NOMO-1 treated with DMSO at 0.1 percent for 48 hours (cell line): Measurements from ENCODE around the gene MICALL2.

Experiments
- DNase-seq: peaks from one replicate; lab custom pipeline; 2025; ENCODE audit not compliant: unreplicated experiment; lab: John Stamatoyannopoulos, UW

MICALL2 gene

GRCh38 chr7:1493571-1493970 lies 34.3 kb upstream of the MICALL2 start:
- no peak for DNase-seq

DNA sequence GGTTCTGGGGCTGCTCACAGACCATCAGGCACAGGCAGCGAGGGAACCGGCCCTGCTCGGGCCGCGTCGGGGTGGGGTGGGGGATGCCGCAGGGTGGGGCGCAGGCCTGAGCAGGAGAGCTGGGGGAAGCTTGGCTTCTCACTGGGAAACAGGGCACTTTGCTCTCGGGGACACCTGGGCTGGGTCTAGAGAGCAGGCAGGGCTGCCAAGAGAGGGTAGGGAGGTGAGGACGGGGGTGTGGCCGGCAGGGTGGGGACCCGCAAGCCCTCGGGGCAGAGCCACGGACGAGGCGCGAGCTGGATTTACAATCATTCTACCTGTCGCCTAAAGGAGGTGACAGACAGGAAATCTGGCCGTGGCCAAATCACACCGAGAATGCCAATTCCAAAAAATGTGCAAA lies 33.9 kb upstream of the MICALL2 start:
- DNase-seq: no peak

DNA sequence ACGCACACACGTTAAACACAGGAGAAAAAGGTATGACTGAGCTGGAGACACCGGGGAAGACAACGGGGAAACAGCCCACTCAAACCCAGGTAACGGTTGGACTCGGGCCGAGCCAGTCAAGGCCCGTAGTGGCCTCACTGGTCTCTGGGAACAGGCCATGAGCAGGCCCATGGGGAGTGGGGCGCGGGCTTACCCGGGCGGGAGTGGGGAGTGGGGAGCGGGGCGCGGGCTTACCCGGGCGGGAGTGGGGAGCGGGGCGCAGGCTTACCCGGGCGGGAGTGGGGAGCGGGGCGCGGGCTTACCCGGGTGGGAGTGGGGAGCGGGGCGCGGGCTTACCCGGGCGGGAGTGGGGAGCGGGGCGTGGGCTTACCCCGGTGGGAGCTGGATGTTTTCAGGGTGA lies 33.4 kb upstream of the MICALL2 start:
- no peak for DNase-seq

DNA sequence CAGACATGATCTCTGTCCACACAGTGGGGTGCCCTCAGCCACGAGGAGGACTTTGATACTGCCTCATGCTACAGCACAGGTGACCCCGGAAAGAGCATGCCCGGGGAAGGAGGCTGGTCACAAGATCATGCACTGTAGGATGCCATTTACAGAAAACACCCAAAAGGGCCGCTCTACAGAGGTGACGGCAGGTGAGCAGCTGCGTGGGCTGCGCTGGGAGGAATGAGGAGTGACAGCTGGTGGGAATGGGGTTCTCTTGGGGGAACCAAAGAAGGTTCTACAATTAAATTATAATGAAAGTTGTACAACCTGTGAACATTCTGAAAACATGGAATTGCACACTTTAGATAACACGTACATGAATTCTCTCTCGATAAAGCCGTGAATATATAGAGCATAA lies 33.0 kb upstream of the MICALL2 start:
- DNase-seq: no peak

GRCh38 chr7:1490837-1491236 lies 31.6 kb upstream of the MICALL2 start:
- no peak for DNase-seq

- no peak for DNase-seq
Observed at GRCh38 chr7:1489336-1489735, 30.1 kb upstream of the MICALL2 start.

- no peak for DNase-seq
Observed at GRCh38 chr7:1488016-1488415, 28.7 kb upstream of the MICALL2 start.

DNA sequence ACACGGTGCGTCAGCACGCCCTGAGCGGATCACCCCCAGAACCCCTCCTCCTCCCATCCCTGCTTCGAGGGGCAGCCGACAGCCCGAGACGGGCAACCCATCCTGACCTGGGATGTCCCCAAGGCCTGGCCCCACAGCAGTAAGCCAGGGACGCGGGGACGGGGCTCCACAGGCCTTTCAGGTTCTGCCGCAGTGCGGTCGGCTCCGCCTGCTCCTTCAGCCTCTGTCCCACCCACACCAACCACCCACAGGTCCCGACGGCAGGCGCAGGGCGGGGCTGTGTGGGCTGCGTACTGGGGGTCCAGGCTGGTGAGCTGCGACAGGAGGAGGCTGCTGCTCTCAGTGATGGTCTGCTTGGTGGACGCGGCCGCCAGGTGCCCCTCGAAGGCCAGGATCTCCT lies 28.2 kb upstream of the MICALL2 start:
- no peak for DNase-seq

DNA sequence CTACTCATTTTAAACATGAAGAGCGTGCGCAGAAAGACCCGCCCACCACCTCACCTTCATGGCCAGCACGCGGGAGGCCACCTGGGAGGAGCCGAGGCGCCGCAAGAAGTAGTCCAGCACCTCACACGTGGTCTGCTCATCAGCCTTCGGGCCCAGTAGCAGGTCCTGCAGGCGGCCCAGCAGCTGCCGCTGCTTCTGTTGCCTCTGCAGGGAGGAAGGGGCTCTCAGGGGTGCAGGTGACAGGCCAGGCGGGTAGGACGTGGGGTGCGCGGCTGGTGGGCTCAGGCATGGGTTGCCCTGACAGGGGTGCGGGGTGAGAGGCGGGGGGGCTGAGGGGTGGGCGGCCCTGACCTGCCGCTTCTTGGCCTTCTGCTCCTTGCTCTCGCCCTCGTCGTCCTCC lies 27.3 kb upstream of the MICALL2 start:
- no peak for DNase-seq

DNA sequence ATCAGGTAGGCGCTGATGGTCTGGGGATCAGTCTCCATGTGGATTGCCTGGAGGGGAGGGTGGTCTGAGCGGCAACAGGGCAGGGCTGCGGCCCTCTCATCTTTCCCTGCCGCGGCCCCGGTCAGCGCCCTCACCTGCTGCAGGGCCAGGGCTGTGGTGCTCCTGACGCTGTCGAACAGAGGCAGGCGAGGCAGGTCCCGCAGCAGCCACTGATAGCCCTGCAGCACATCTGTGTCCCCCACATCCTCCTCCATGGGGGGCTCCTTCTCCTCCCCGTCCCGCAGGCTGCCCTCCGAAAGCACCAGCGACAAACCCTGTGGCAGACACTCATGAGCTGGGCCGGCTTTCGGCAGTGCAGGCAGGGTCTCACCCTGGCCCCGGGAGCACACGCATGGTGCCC lies 25.9 kb upstream of the MICALL2 start:
- no peak for DNase-seq

DNA sequence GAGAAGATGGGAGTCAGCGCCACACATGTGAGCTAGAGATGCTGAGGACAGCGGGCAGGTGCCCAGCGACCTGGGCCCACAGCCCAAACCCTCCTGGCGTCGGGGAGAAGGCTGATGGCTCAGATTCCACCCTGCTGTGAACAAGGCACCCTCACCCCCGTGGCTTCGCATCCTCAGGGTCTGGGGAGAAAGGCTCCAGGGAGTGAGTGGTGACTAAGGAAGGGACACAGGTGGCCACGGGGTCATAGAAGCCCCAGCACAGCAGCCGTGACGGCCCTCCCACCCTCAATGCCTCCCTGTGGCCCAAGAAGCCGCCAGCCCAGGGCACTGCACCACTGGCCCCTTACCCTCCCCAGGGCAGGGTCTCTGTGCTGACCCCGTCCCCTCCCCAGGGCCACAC lies 25.3 kb upstream of the MICALL2 start:
- no peak for DNase-seq

DNA sequence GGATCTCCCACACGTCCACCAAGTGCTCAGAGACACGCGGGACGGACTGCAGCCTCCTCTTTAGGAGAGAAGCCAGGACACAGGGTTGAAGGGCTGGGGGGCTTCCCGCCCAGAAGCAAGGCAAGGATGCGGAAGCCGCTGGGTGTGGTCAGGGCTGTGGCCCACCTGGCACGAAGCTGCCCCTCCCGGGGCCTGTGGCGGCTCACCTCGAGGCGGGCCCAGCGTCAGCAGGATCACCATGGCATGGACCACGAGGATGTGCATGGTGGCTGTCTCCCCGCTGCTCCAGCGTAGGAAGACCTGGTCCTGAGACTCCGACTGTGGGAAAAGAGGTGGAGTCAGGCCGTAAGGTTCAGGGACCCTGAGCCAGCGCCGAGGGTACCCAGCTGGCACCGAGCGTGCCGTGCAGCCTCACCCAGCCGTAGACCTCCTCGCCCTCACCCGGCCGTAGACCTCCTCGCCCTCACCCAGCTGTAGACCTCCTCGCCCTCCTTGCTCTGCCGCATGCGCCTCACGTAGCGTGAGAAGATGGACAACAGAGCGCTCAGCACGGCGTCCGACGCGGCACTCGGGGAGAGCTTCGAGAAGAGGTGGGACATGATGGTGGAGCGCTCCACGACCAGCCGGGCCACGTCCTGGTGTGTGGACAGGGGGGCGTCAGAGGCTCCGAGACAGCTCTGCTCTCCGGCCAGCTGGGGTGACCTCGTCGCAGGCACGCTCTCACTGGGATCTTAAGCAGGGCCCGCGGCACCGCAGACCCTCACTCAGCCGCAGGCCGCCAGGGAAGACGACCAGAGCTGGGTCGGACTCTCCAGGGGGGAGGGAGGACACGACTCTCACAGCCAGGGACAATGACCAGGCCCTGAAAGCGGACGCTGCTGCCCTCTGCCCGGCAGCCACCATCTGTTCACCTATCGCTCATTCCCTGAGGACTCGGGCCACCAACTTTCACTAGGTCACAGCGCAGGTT lies 24.6 kb upstream of the MICALL2 start:
- DNase-seq: no peak

DNA sequence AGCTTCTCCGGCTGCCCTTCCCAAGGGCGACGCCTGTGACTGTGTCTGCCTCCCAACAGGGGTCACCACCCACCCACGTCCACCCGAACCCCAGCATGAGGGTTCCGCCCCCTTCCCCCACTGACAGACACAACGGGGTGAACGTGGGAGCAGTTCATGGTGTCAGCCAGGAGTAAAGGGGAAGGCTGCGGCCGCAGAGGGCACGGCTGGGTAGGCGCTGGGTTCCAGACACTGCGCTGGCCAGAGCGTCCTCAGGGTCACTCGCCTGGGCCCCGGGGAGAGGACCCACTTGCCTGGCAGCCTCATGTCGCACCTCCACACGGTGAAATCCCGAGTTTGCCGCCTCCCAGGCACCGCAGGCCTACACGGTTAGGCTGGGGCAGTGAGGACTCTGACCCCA lies 23.8 kb upstream of the MICALL2 start:
- DNase-seq: no peak

GRCh38 chr7:1481300-1481699 lies 22.0 kb upstream of the MICALL2 start:
- DNase-seq: no peak

DNA sequence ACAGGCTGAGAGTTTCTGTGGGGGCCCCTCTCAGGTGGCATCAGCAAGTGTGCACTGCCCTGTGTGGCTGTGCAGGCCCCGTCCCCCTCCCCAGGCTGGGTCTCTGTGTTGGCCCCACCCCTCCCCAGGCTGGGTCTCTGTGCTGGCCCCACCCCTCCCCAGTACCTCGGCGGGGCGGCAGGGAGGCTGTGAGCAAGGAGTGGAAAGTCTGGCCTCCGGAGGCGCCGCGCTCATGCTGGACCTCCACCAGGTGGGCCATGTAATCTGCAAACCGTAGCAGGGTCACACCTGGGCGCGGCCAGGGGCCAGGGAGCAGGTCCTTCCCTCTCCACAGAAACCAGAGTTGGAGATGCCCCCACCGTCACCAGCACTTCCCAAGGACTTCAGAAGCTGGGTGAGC lies 21.4 kb upstream of the MICALL2 start:
- DNase-seq: no peak

- DNase-seq: no peak
Observed at GRCh38 chr7:1479287-1479686, 20.0 kb upstream of the MICALL2 start.

DNA sequence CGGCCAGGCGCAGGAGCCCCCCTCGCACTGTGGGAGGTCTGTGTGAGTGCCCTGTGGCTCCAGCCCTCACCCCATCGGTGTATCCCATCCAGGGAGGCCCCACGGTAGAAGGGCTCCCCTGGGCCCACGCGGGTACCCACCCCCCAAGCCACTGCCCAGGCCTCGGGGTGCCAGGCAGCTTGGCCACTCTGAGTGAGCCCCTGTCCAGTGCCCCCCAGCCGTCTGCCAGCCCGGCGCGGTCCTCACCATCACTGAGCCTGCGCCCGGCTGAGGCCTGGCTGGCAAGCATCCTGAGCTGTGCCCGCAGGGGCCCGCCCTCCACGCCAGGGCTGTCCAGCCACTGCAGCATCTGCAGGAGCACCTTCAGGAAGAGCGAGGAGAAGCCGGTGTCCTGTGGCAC lies 19.2 kb upstream of the MICALL2 start:
- DNase-seq: no peak

GRCh38 chr7:1476859-1477258 lies 17.6 kb upstream of the MICALL2 start:
- DNase-seq: no peak

DNA sequence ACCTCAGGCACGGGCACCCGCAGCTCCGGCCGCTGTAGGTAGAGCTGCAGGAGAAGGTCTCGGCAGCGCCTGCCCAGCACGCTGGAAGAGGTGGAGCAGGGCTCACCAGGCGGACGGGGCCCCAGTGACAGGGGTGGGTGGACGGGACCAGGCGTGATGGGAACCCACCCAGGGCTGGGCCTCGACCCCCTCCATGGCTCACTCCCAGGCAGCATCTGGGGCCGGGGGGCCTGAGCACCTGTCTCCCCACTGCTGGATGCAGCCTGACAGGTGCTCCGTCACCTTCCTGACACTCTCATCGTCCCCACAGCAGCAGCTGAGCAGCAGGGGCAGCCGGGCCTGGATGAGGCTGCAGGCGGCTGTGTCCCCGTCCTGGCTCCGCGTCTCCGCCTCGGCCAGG lies 16.7 kb upstream of the MICALL2 start:
- no peak for DNase-seq

- DNase-seq: no peak
Observed at GRCh38 chr7:1475393-1475792, 16.1 kb upstream of the MICALL2 start.

- no peak for DNase-seq
Observed at GRCh38 chr7:1474736-1475135, 15.5 kb upstream of the MICALL2 start.

DNA sequence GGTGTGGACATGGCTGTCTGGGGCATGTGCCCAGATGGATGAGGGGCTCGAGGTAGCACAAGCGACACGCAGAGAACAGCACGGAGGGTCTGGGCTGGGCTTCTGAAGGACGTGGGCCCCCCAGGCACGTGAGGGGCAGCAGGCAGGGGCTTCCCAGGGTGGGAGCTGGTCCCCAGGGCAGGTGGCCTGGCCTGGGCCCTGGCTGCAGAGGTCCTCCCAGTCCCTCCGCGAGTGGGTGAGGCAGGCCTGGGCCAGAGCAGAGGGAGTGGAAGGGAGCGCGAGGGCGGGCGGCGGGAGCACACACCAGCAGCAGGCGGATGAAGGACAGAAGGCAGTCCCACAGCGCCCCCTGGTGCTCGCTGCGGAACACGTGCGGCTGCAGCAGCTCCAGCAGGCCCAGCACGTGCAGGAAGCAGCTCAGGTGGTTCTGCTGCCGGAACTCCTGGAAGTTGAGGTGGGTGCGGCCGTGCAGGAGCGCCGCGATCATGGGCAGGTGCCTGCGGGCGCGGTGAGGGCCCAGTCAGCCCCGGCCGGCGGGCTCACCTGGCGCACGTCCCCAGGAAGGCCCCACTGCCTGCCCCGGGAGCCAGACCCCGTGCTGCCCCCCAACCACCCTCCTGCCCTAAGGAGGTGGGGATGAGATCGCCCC lies 14.7 kb upstream of the MICALL2 start:
- peak; percentile 70 for DNase-seq

GRCh38 chr7:1470901-1471300 lies 11.6 kb upstream of the MICALL2 start:
- no peak for DNase-seq
